ENCODE measurements around the gene PER1.
A peak's percentile ranks its signal among the peaks of the same experiment; 100 is the strongest.

PER1 gene

DNA sequence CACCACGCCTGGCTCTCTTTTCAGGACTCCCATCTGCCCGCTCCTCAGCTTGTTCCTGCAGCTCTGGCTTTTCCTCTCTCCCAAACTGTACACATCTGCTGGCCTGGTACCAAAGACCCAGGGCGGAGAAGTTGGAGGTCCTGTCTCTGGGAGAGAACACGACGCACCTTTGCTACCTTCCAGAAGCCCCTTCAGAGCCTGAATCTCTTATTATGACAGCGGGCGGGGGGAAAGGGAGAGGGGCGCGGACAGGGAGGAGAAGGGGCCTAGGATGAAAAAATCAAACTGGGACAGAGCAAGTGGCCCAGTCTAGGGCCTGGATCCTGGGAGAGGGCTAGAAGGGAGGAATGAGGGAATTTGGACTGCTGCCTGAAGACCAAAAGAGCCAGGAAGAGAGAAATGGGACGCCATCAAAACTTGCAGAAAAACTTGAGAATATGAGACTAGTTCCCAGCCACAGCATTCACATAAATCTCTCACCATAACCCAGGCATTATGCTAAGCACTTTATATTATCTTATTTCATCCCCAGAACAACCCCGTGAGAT, 2.5 kb upstream of the PER1 start:
- peaks cover 5% of the 10 kb centered on the region for H3K36me3 ChIP-seq (ENCODE audit: control insufficient read depth, insufficient read depth, low read length)
- no peaks in the 10 kb centered on the region for H3K27me3 ChIP-seq (replicated peaks; ENCODE audit: control insufficient read depth, insufficient read depth, low read length)
- no peak for DNase-seq (ENCODE audit: extremely low read depth, insufficient read length)

DNA sequence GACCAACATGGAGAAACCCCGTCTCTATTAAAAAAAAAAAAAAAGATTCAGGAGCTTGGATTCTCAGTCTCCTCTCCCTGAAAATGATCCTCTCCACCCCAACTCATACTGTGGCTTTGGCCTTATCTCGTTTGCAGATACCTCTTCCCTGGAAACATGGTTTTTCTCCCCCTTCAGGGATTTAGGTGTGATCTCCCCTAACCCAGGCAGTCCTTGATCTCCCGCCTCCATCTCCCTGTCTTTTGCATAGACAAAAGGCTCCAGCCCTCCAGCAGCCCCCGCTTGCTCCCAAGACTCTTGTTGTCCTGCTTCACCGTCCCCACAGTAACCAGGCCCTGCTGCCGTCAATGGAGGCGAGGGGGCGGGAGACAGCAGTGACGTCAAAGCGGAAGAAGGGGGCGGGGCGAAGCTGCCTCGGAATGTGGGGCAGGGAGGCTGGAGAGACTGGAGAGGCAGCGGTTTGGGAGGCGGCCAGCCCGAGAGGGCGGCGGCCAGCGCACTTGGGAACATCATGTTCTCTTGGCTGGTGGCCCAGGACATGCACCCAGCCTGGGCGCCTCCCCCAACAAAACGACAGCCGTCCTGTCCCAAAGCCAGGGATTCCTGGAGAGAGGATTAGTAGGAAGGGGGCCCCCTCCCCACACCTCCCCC, 1.9 kb upstream of the PER1 start:
- DNase-seq (ENCODE audit: extremely low read depth, insufficient read length): peak; percentile 79
- Histone ChIP-seq H3K36me3 (ENCODE audit: control insufficient read depth, insufficient read depth, low read length) (peaks cover 8% of the 10 kb centered on the region), H3K4me3 (replicated peaks; ENCODE audit: low read depth, low read length) (peak overlapping the region; percentile 31), H3K27me3 (replicated peaks; ENCODE audit: control insufficient read depth, insufficient read depth, low read length) (no peaks in the 10 kb centered on the region)
- TF ChIP-seq CTCF (IDR thresholded peaks at IDR 0.05; ENCODE audit: insufficient read depth, low read length, poor library complexity, severe bottlenecking): no peak

More for the DNA sequence above, 2.5 kb upstream of the PER1 start:
- H3K4me3 ChIP-seq (replicated peaks; ENCODE audit: low read depth, low read length): peak overlapping the region; percentile 31; the same call in 1 of the 2 replicates
- TF ChIP-seq CTCF (IDR thresholded peaks at IDR 0.05; ENCODE audit: insufficient read depth, low read length, poor library complexity, severe bottlenecking): no peak

DNA sequence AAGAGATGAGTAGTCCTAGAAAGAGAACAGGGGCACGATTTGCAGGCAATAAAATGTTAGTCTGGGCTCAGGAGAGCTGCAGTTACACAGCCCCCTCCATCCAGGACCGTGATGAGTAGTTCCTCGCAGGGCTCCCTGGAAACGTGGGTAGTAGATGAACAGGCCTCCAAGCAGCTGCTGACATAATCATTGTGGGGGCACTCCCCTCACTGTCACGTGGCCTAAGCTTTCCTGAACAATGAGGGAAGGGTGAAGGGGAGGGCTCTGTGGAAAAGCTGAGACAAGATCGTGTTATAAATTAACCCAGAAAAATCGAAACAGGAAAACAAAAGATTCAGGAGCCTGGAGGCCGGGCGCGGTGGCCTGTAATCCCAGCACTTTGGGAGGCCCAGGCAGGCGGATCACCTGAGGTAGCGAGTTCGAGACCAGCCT, 1.3 kb upstream of the PER1 start:
- TF ChIP-seq CTCF (IDR thresholded peaks at IDR 0.05; ENCODE audit: insufficient read depth, low read length, poor library complexity, severe bottlenecking): no peak
- Histone ChIP-seq H3K4me3 (replicated peaks; ENCODE audit: low read depth, low read length) (no peak overlapping the region), H3K36me3 (ENCODE audit: control insufficient read depth, insufficient read depth, low read length) (peaks cover 11% of the 10 kb centered on the region), H3K27me3 (replicated peaks; ENCODE audit: control insufficient read depth, insufficient read depth, low read length) (no peaks in the 10 kb centered on the region)
- DNase-seq (ENCODE audit: extremely low read depth, insufficient read length): no peak

- no peak overlapping the region for H3K4me3 ChIP-seq (replicated peaks; ENCODE audit: low read depth, low read length)
- no peaks in the 10 kb centered on the region for H3K27me3 ChIP-seq (replicated peaks; ENCODE audit: control insufficient read depth, insufficient read depth, low read length)
- peaks cover 14% of the 10 kb centered on the region for H3K36me3 ChIP-seq (ENCODE audit: control insufficient read depth, insufficient read depth, low read length)
- DNase-seq (ENCODE audit: extremely low read depth, insufficient read length): no peak
- TF ChIP-seq CTCF (IDR thresholded peaks at IDR 0.05; ENCODE audit: insufficient read depth, low read length, poor library complexity, severe bottlenecking): no peak
Measured at GRCh38 chr17:8153031-8153451, 837 bp upstream of the PER1 start.

DNA sequence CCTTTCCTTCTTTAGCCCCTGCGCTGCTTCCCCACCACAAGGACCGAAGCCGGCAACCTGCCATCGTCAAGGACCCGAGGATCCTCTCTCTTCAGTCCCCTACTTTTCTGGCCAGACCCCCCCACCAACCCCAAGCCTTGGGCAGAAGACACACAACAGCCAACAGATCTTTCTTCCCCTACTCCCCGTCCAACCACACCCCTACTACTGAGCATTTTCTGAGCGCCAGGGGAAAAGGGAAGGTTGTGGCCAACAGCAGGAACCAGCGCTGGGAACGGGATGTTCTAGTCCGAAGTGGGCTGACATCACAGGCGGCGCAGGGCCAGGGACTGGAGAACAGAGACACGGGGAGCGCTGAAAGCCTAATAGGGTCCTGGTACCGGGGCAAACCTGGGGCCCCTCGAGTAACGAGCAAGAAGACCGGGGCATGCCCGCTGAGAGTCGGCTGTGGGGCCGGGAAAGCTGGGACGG, 528 bp downstream of the PER1 start:
- TF ChIP-seq CTCF (IDR thresholded peaks at IDR 0.05; ENCODE audit: insufficient read depth, low read length, poor library complexity, severe bottlenecking): no peak
- peak overlapping the region; percentile 91 for H3K4me3 ChIP-seq (replicated peaks; ENCODE audit: low read depth, low read length)
- H3K36me3 ChIP-seq (ENCODE audit: control insufficient read depth, insufficient read depth, low read length): peaks cover 26% of the 10 kb centered on the region
- no peaks in the 10 kb centered on the region for H3K27me3 ChIP-seq (replicated peaks; ENCODE audit: control insufficient read depth, insufficient read depth, low read length)
- DNase-seq (ENCODE audit: extremely low read depth, insufficient read length): peak; percentile 49
